ENCODE measurements around the gene TMEM214.

The TMEM214 gene

DNA sequence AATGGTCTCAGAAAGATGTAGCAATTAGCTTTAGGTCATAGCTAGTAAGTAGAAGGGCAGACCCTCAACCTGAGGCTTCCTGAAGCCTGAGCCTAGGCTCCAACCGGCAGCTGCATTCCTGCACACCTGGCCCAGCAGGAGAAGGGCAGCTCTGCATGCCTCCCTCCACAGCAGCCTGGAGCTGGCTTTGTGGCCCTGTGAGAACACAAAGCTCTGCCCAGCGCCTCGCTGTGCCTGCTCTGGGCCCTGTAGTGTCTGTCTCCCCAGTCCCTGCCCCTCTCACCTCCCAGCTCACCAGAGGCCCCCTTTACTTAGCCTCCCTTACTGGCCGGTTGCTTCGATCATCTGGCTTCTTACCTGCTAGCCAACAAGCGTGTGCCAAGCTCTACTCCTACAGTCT, 6.7 kb downstream of the TMEM214 start:
- Histone ChIP-seq H3K9me3 (ENCODE audit: insufficient read depth, low read depth, low read length) (no peaks in the 10 kb centered on the region), H3K36me3 (ENCODE audit: insufficient read depth, low read length) (peaks cover 67% of the 10 kb centered on the region; the same call in 1 of the 2 replicates), H3K27me3 (ENCODE audit: insufficient read depth, low read length, poor library complexity, severe bottlenecking) (no peaks in the 10 kb centered on the region), H3K79me2 (ENCODE audit: insufficient read depth, low read length) (peaks cover 18% of the 10 kb centered on the region), H3K4me2 (ENCODE audit: low read depth, low read length, poor library complexity, severe bottlenecking) (no peak overlapping the region), H3K4me3 (ENCODE audit: low read length, poor library complexity, severe bottlenecking) (no peak overlapping the region), H2AFZ (ENCODE audit: low read length) (no peak overlapping the region), H3K9ac (ENCODE audit: low read depth, low read length, poor library complexity, severe bottlenecking) (no peak overlapping the region), H4K20me1 (ENCODE audit: insufficient read depth, low read length, poor library complexity, severe bottlenecking) (no peaks in the 10 kb centered on the region), H3K9me2 (replicated peaks; ENCODE audit: low read depth, low read length) (no peaks in the 10 kb centered on the region), H3F3A (ENCODE audit: low read depth) (no peaks in the 10 kb centered on the region), H3K4me1 (ENCODE audit: insufficient read depth, low read length, poor library complexity, severe bottlenecking) (peaks cover 12% of the 10 kb centered on the region)
- TF ChIP-seq, protein P1, sequence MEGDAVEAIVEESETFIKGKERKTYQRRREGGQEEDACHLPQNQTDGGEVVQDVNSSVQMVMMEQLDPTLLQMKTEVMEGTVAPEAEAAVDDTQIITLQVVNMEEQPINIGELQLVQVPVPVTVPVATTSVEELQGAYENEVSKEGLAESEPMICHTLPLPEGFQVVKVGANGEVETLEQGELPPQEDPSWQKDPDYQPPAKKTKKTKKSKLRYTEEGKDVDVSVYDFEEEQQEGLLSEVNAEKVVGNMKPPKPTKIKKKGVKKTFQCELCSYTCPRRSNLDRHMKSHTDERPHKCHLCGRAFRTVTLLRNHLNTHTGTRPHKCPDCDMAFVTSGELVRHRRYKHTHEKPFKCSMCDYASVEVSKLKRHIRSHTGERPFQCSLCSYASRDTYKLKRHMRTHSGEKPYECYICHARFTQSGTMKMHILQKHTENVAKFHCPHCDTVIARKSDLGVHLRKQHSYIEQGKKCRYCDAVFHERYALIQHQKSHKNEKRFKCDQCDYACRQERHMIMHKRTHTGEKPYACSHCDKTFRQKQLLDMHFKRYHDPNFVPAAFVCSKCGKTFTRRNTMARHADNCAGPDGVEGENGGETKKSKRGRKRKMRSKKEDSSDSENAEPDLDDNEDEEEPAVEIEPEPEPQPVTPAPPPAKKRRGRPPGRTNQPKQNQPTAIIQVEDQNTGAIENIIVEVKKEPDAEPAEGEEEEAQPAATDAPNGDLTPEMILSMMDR (conservative IDR thresholded peaks at IDR 0.05; ENCODE audit: low read length): no peak
- TF ChIP-seq EZH2phosphoT487 (IDR thresholded peaks at IDR 0.05; ENCODE audit: borderline replicate concordance): no peak

DNA sequence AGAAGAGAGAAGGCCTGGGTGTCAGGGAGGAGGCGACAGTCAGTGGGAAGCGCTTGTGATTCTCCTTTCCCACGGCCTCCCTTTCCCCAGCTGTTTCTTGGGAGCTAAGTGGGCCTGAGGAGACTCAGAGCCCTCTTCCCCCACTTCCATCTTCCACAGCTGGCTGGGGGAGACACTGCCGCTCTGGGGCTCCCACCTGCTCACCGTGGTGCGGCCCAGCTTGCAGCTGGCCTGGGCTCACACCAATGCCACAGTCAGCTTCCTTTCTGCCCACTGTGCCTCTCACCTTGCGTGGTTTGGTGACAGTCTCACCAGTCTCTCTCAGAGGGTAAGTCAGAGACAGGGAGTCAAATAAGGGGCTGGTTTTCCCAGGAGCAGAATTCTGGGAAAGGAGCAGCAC, 7.1 kb downstream of the TMEM214 start:
- peaks cover 11% of the 10 kb centered on the region for H3K4me1 ChIP-seq (ENCODE audit: insufficient read depth, low read length, poor library complexity, severe bottlenecking)
- H3K4me2 ChIP-seq (ENCODE audit: low read depth, low read length, poor library complexity, severe bottlenecking): no peak overlapping the region
- no peaks in the 10 kb centered on the region for H3K27me3 ChIP-seq (ENCODE audit: insufficient read depth, low read length, poor library complexity, severe bottlenecking)
- no peak overlapping the region for H3K9ac ChIP-seq (ENCODE audit: low read depth, low read length, poor library complexity, severe bottlenecking)
- H3F3A ChIP-seq (ENCODE audit: low read depth): no peaks in the 10 kb centered on the region
- peaks cover 13% of the 10 kb centered on the region for H3K79me2 ChIP-seq (ENCODE audit: insufficient read depth, low read length)
- no peaks in the 10 kb centered on the region for H3K9me2 ChIP-seq (replicated peaks; ENCODE audit: low read depth, low read length)
- no peaks in the 10 kb centered on the region for H4K20me1 ChIP-seq (ENCODE audit: insufficient read depth, low read length, poor library complexity, severe bottlenecking)
- no peak overlapping the region for H3K4me3 ChIP-seq (ENCODE audit: low read length, poor library complexity, severe bottlenecking)
- peaks cover 67% of the 10 kb centered on the region; the same call in 1 of the 2 replicates for H3K36me3 ChIP-seq (ENCODE audit: insufficient read depth, low read length)
- H3K9me3 ChIP-seq (ENCODE audit: insufficient read depth, low read depth, low read length): no peaks in the 10 kb centered on the region
- TF ChIP-seq EZH2phosphoT487 (IDR thresholded peaks at IDR 0.05; ENCODE audit: borderline replicate concordance): no peak
- TF ChIP-seq, protein P1 (conservative IDR thresholded peaks at IDR 0.05; ENCODE audit: low read length): no peak
- H2AFZ ChIP-seq (ENCODE audit: low read length): no peak overlapping the region

DNA sequence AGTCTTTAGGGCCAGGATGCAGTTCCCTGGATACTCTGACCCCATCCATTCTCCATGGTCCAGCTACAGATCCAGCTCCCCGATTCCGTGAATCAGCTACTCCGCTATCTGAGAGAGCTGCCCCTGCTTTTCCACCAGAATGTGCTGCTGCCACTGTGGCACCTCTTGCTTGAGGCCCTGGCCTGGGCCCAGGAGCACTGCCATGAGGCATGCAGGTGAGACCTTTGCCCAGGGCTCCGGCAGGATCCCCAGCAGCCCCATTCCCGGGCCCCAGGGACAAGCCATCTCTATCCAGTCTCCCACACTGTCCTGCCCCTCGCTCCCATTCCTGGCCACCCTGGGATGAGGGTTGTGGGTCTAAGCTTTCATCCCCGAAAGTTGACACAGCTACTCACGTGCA, 7.5 kb downstream of the TMEM214 start:
- Histone ChIP-seq H3K9ac (ENCODE audit: low read depth, low read length, poor library complexity, severe bottlenecking) (no peak overlapping the region), H3K9me3 (ENCODE audit: insufficient read depth, low read depth, low read length) (no peaks in the 10 kb centered on the region), H3K4me1 (ENCODE audit: insufficient read depth, low read length, poor library complexity, severe bottlenecking) (peaks cover 7% of the 10 kb centered on the region), H3K27me3 (ENCODE audit: insufficient read depth, low read length, poor library complexity, severe bottlenecking) (no peaks in the 10 kb centered on the region), H4K20me1 (ENCODE audit: insufficient read depth, low read length, poor library complexity, severe bottlenecking) (no peaks in the 10 kb centered on the region), H3F3A (ENCODE audit: low read depth) (no peaks in the 10 kb centered on the region), H2AFZ (ENCODE audit: low read length) (no peak overlapping the region), H3K79me2 (ENCODE audit: insufficient read depth, low read length) (peaks cover 9% of the 10 kb centered on the region), H3K9me2 (replicated peaks; ENCODE audit: low read depth, low read length) (no peaks in the 10 kb centered on the region), H3K4me2 (ENCODE audit: low read depth, low read length, poor library complexity, severe bottlenecking) (no peak overlapping the region), H3K36me3 (ENCODE audit: insufficient read depth, low read length) (peaks cover 62% of the 10 kb centered on the region; the same call in 1 of the 2 replicates), H3K4me3 (ENCODE audit: low read length, poor library complexity, severe bottlenecking) (no peak overlapping the region)
- TF ChIP-seq EZH2phosphoT487 (IDR thresholded peaks at IDR 0.05; ENCODE audit: borderline replicate concordance): no peak
- TF ChIP-seq, protein P1 (conservative IDR thresholded peaks at IDR 0.05; ENCODE audit: low read length): no peak
